ENCODE measurements around the gene SCRG1.

SCRG1 gene

DNA sequence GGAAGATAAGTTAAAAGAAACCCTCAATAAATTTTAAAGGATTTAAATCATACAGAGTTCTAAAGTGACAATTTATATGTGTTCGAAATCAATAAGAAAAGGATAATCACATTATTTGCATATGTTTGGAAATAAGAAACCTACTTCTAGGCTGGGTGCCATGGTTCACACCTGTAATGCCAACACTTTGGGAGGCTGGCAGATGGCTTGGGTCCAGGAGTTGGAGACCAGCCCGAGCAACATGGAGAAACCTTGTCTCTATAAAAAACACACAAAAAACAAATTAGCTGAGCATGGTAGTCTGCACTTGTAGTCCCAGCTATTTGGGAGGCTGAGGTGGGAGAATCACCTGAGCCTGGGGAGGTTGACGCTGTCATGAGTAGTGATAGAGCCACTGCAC, 36.2 kb downstream of the SCRG1 start:
- no peak for DNase-seq (ENCODE audit: low spot score)

DNA sequence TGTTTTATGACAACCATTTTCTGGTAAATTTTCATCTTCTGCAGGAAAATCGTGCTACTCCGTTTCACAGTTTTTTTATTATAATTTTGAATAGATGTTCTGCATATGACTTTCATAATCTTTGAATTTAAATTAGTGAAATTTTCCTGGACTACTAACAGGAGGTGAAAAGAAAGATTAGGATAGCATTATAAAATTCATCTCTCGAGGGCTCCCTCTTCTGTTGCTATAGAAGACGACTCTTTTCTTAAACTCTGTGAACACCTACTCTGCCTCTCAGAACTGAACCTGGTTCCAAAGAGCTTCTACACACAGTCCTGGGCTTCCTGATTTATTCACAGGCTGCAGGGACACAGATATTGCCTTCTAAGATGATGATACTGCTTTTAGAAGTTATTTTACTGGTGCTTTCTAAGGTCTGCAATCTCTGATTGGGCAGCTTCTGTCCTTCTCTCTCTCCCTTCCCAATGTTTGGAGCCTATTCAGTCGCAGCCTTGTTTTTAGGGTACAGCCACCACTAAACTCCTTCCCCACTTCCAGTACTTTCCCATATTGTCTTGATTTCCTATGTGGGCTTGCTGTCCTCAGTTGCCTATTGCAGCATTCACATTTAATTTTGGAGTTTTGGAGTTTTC, 38.2 kb downstream of the SCRG1 start:
- no peak for DNase-seq (ENCODE audit: low spot score)

- no peak for DNase-seq (ENCODE audit: low spot score)
Observed at GRCh38 chr4:173357939-173358338, 41.0 kb downstream of the SCRG1 start.

GRCh38 chr4:173347467-173347866, 51.4 kb downstream of the SCRG1 start:
- no peak for DNase-seq (ENCODE audit: low spot score)

GRCh38 chr4:173346074-173346473, 52.8 kb downstream of the SCRG1 start:
- DNase-seq (ENCODE audit: low spot score) = no peak

GRCh38 chr4:173345648-173346047, 53.3 kb downstream of the SCRG1 start:
- DNase-seq (ENCODE audit: low spot score) = no peak

- no peak for DNase-seq (ENCODE audit: low spot score)
Observed at GRCh38 chr4:173343832-173344397, 55.0 kb downstream of the SCRG1 start.

DNA sequence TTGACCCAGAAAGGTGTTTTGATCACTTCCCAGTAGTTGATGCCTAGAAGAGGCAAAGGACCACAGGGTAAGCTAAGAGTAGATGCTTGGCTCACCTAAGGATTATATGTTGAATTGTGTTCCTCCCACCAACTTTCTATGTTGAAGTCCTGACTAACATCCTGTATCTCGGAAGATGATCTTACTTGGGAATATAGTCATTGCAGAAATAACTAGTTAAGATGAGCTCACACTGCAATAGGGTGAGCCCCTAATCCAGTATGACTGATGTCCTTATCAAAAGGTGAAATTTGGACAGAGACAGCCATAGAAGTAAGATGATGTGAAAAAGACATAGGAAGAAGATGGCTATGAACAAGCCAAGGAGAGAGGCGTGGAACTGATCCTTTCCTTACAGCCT, 61.5 kb downstream of the SCRG1 start:
- no peak for DNase-seq (ENCODE audit: low spot score)

GRCh38 chr4:173334891-173335752, 63.8 kb downstream of the SCRG1 start:
- no peak for DNase-seq (ENCODE audit: low spot score)

Data from putamen (tissue), 1 donor.